ENCODE data around the gene LEO1. TPM values are rescaled to one million over a fixed set of nuclear protein-coding genes. Genes with fewer than 3 reads are reported as not detected.

LEO1 gene
- total and polyA plus RNA-seq, 2 of the 13 experiments (the other 11 are each of a cell fraction or from before 2014, with no cell fraction given), result 17.0 to 60.3 TPM

- WGBS (ENCODE audit: low lambda C conversion rate), result 96% methylated on average over 1 of the region's 1 CpG
- BruUV-seq (replicated peaks), result no TSS peak
- intact Hi-C loops (cut with micrococcal nuclease; ENCODE audit: unreplicated experiment), result loop anchor here (5.0 kb wide), 2 partner anchors 76 to 126 kb away; no protein-coding TSS in a partner anchor
- FAIRE-seq (no peak), ATAC-seq (no peak), DNase-seq (ENCODE audit: low spot score) (no peak)
- Histone ChIP-seq H3K27me3 (ENCODE audit: control insufficient read depth in 1 of 2, insufficient read depth in 2 of 2, low read length in 2 of 2) (no peaks in the 10 kb centered on the region), H3K79me2 (ENCODE audit: insufficient read depth, low read length) (no peaks in the 10 kb centered on the region), H3K4me2 (ENCODE audit: low read depth, low read length) (no peak overlapping the region), H3K36me3 (replicated peaks in 1 of 2; ENCODE audit: control insufficient read depth in 1 of 2, insufficient read depth in 2 of 2, low read length in 2 of 2) (peaks cover 4 to 12% of the 10 kb centered on the region in 2 experiments; a peak in 3 of 5 replicates), H3K9ac (ENCODE audit: insufficient read depth, low read depth, low read length) (no peak overlapping the region), H4K20me1 (ENCODE audit: insufficient read depth, low read length) (no peaks in the 10 kb centered on the region), H3K9me3 (ENCODE audit: low read length) (no peaks in the 10 kb centered on the region), H3K4me3 (replicated peaks in 1 of 3; ENCODE audit: insufficient read depth in 1 of 3, low read depth in 2 of 3, low read length in 3 of 3) (no peak overlapping the region), H3K27ac (ENCODE audit: extremely low read length, insufficient read depth, low read length) (no peak overlapping the region), H3K4me1 (ENCODE audit: insufficient read depth, low read length) (peaks cover 51% of the 10 kb centered on the region), H2AFZ (ENCODE audit: low read length) (no peak overlapping the region)
- POLR2A ChIA-PET, result no interaction called here
- CTCF ChIA-PET (ENCODE audit: low intra/inter-chr PET ratio, low total read pairs), result no interaction called here
- 0 out of 2 replicates have a peak, but pooled peaks have one; percentile 17 for TF ChIP-seq FOSL2 (CRISPR knock-in tag; IDR thresholded peaks at IDR 0.05)
- no peak for TF ChIP-seq ZKSCAN5 (CRISPR knock-in tag; IDR thresholded peaks at IDR 0.05)
- peak; percentile 7; the same call in 1 of the 2 replicates for TF ChIP-seq MAFF (IDR thresholded peaks at IDR 0.05; ENCODE audit: low read depth, low read length)
- no peak for TF ChIP-seq LCORL (IDR thresholded peaks at IDR 0.05)
- no peak for TF ChIP-seq LCORL (CRISPR knock-in tag; IDR thresholded peaks at IDR 0.05)
- in situ Hi-C loops (cut with HindIII; ENCODE audit: extremely low pct_ligation_motif_present, low pct_unique_long_range_greater_than_20kb), result loop anchor here (25.0 kb wide), 1 partner anchor 271 kb away; no protein-coding TSS in a partner anchor
Observed at GRCh38 chr15:51908316-51908715, 63.3 kb downstream of the LEO1 start.

GRCh38 chr15:51907136-51907862 is 64.3 kb downstream of the LEO1 start:
- POLR2A ChIA-PET, result no interaction called here
- Histone ChIP-seq H3K79me2 (ENCODE audit: insufficient read depth, low read length) (no peaks in the 10 kb centered on the region), H3K36me3 (replicated peaks in 1 of 2; ENCODE audit: control insufficient read depth in 1 of 2, insufficient read depth in 2 of 2, low read length in 2 of 2) (peaks cover 5 to 17% of the 10 kb centered on the region in 2 experiments; a peak in 3 of 5 replicates), H3K4me3 (replicated peaks in 1 of 3; ENCODE audit: insufficient read depth in 1 of 3, low read depth in 2 of 3, low read length in 3 of 3) (no peak overlapping the region), H2AFZ (ENCODE audit: low read length) (no peak overlapping the region), H3K9me3 (ENCODE audit: low read length) (no peaks in the 10 kb centered on the region), H3K27me3 (ENCODE audit: control insufficient read depth in 1 of 2, insufficient read depth in 2 of 2, low read length in 2 of 2) (no peaks in the 10 kb centered on the region), H3K4me1 (ENCODE audit: insufficient read depth, low read length) (peaks cover 41% of the 10 kb centered on the region), H3K4me2 (ENCODE audit: low read depth, low read length) (no peak overlapping the region; the same call in 1 of the 2 replicates), H4K20me1 (ENCODE audit: insufficient read depth, low read length) (no peaks in the 10 kb centered on the region), H3K27ac (ENCODE audit: extremely low read length, insufficient read depth, low read length) (peak overlapping the region; percentile 43), H3K9ac (ENCODE audit: insufficient read depth, low read depth, low read length) (no peak overlapping the region)
- DNase-seq (ENCODE audit: low spot score) (peak; percentile 94), FAIRE-seq (peak; percentile 68), ATAC-seq (peak; percentile 98)
- BruUV-seq (replicated peaks), result no TSS peak
- in situ Hi-C loops (cut with HindIII; ENCODE audit: extremely low pct_ligation_motif_present, low pct_unique_long_range_greater_than_20kb) (loop anchor here (25.0 kb wide), 1 partner anchor 270 kb away; no protein-coding TSS in a partner anchor), intact Hi-C loops (cut with micrococcal nuclease; ENCODE audit: unreplicated experiment) (loop anchor here (5.0 kb wide), 2 partner anchors 75 to 125 kb away; no protein-coding TSS in a partner anchor)
- CTCF ChIA-PET (ENCODE audit: low intra/inter-chr PET ratio, low total read pairs), result no interaction called here
- WGBS (ENCODE audit: low lambda C conversion rate), result 42% methylated on average over 7 of the region's 8 CpGs
- TF ChIP-seq GLMP (CRISPR knock-in tag; IDR thresholded peaks at IDR 0.05; ENCODE audit: borderline replicate concordance) (no peak), SRSF4 (IDR thresholded peaks at IDR 0.05; ENCODE audit: low read depth, low read length, poor library complexity, severe bottlenecking) (no peak), STAG1 (CRISPR knock-in tag; IDR thresholded peaks at IDR 0.05) (peak; percentile 53), JDP2 (CRISPR knock-in tag; IDR thresholded peaks at IDR 0.05; ENCODE audit: borderline replicate concordance) (no peak), ZNF652 (CRISPR knock-in tag; IDR thresholded peaks at IDR 0.05; ENCODE audit: borderline replicate concordance, low read depth) (peak; percentile 29; the same call in 1 of the 2 replicates), HMGXB4 (CRISPR knock-in tag; IDR thresholded peaks at IDR 0.05; ENCODE audit: borderline replicate concordance in 1 of 2, low read depth in 1 of 2) (peak; percentile 29 to 43; a peak in 1 of 4 replicates), FOXA1 (IDR thresholded peaks at IDR 0.05) (peak; percentile 30; the same call in 1 of the 2 replicates), FOXA1 (CRISPR knock-in tag; IDR thresholded peaks at IDR 0.05) (peak; percentile 74), ZNF292 (CRISPR knock-in tag; IDR thresholded peaks at IDR 0.05; ENCODE audit: borderline replicate concordance, low read depth) (peak; percentile 27; the same call in 1 of the 2 replicates), ARNT2 (CRISPR knock-in tag; IDR thresholded peaks at IDR 0.05; ENCODE audit: low read depth) (no peak)

Data from HepG2 (cell line).